Bone marrow (tissue), 2 donors: ENCODE measurements around the gene PEX19.
A peak's percentile ranks its signal among the peaks of the same experiment; 100 is the strongest.
"Not testable (repeated sequence)": the region's sequence is repeated elsewhere in the genome, so short reads cannot be mapped to it uniquely, and the experiment has no call there.

Experiments
- DNase-seq, 2 donors: peaks; one replicate each; lab custom pipeline; 2025; lab: John Stamatoyannopoulos, UW

Gene PEX19

GRCh38 chr1:160284782-160285344, at the start of gene PEX19:
PEX19 (minus strand) TSS chr1:160285133; CDS start chr1:160285124, 9 bp downstream.
- peak; percentile 77 to 84 for DNase-seq

GRCh38 chr1:160332516-160332915, 47.6 kb upstream of the PEX19 start:
- DNase-seq, result no peak

GRCh38 chr1:160330119-160330518, 45.2 kb upstream of the PEX19 start:
- DNase-seq, result no peak

- DNase-seq, result no peak
These were observed 43.3 kb upstream of the PEX19 start for GRCh38 chr1:160328184-160328583.

GRCh38 chr1:160326418-160326817, 41.5 kb upstream of the PEX19 start:
- DNase-seq, result no peak

GRCh38 chr1:160325252-160325651, 40.3 kb upstream of the PEX19 start:
- no peak for DNase-seq

- no peak for DNase-seq
These were observed 37.9 kb upstream of the PEX19 start for GRCh38 chr1:160322831-160323230.

- DNase-seq, result no peak
These were observed 30.4 kb upstream of the PEX19 start for GRCh38 chr1:160315359-160315758.

- DNase-seq, result no peak
These were observed 24.6 kb upstream of the PEX19 start for GRCh38 chr1:160309571-160309970.

GRCh38 chr1:160309185-160309557, 24.2 kb upstream of the PEX19 start:
- no peak for DNase-seq

- DNase-seq, result no peak
These were observed 23.7 kb upstream of the PEX19 start for GRCh38 chr1:160308451-160309184.

- no peak for DNase-seq
These were observed 22.3 kb upstream of the PEX19 start for GRCh38 chr1:160307118-160307791.

- DNase-seq, result no peak
These were observed 15.2 kb upstream of the PEX19 start for GRCh38 chr1:160300173-160300572.

GRCh38 chr1:160296036-160296435, 11.1 kb upstream of the PEX19 start:
- no peak for DNase-seq

- no peak for DNase-seq
These were observed 8.4 kb upstream of the PEX19 start for GRCh38 chr1:160293020-160293968.

- DNase-seq, result peak; percentile 2 to 52
These were observed 6.6 kb upstream of the PEX19 start for GRCh38 chr1:160291248-160292220.

GRCh38 chr1:160287769-160288168, 2.8 kb upstream of the PEX19 start:
- not testable (repeated sequence) for DNase-seq

GRCh38 chr1:160285506-160285905, 573 bp upstream of the PEX19 start:
- DNase-seq, result no peak

- DNase-seq, result peak in 1 of 2 donors; percentile 39
These were observed 632 bp downstream of the PEX19 start for GRCh38 chr1:160284220-160284781.

GRCh38 chr1:160282807-160283206, 2.1 kb downstream of the PEX19 start:
- no peak for DNase-seq

GRCh38 chr1:160277987-160278386, 6.9 kb downstream of the PEX19 start:
- DNase-seq, result no peak
